IPS-15b (cell line): ENCODE measurements around the gene ST7.

ENCODE experiments used
- H3K27me3 ChIP-seq: one replicate; pipeline ENCODE4 v1.6.1; 2013; ENCODE audit warnings: low read length; ENCODE audit not compliant: control insufficient read depth, insufficient read depth
- H3K36me3 ChIP-seq: one replicate; pipeline ENCODE4 v1.6.1; 2013; ENCODE audit warnings: low read length; ENCODE audit not compliant: control insufficient read depth, insufficient read depth
- H3K4me1 ChIP-seq: one replicate; pipeline ENCODE4 v1.6.1; 2013; ENCODE audit warnings: mild to moderate bottlenecking, low read length; ENCODE audit not compliant: control insufficient read depth, insufficient read depth
- H3K4me3 ChIP-seq: one replicate; pipeline ENCODE4 v1.5.1; 2013; ENCODE audit warnings: low read depth, low read length
- H3K9ac ChIP-seq: one replicate; pipeline ENCODE4 v1.6.1; 2013; ENCODE audit warnings: low read depth, mild to moderate bottlenecking, low read length
- H3K9me3 ChIP-seq: one replicate; pipeline ENCODE4 v1.6.1; 2013; ENCODE audit warnings: mild to moderate bottlenecking, low read length; ENCODE audit not compliant: control insufficient read depth, insufficient read depth

Gene ST7

DNA sequence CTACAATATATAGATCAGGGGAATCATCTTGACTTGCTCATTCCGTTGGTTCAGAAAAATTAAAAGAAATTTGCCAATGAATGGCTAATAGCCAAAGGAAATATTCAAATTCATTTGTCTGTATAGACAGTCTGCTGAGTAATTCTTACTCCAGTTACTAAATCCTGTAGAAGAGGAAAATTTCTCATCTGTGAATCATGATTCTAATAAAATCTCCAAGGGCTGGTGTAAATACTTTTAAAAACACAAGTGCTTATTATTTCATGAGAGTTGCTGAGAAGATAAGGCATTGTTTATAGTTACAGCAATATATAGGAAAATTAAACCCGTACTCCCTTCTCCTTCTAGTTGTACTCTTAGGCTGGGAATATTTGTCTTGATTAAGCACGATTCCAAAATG, 316.6 kb downstream of the ST7 start:
- H3K36me3 ChIP-seq: no peaks in the 10 kb centered on the region
- no peaks in the 10 kb centered on the region for H3K9me3 ChIP-seq
- no peaks in the 10 kb centered on the region for H3K4me1 ChIP-seq
- no peak overlapping the region for H3K4me3 ChIP-seq
- no peak overlapping the region for H3K9ac ChIP-seq
- no peaks in the 10 kb centered on the region for H3K27me3 ChIP-seq

DNA sequence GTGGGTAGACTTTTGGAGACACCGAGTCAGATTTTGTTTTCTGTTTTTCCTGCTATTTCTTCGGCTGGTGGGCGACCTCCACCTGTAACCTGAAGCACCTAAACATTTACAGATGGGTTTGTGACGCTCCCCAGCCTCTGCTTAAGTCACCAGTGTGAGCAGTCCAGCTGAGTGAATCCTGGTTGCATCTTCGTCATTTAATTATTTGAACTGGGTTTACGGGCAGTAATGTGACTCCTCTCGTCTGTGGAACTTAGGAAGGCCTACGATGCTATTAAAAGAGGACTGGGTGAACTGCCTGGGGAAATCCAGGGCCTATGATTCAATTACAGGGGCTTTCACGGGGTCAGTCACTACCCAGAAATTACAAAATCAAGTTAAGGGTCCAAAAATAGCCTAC, 317.1 kb downstream of the ST7 start:
- Histone ChIP-seq H3K4me3 (no peak overlapping the region), H3K9me3 (no peaks in the 10 kb centered on the region), H3K36me3 (no peaks in the 10 kb centered on the region), H3K9ac (no peak overlapping the region), H3K27me3 (no peaks in the 10 kb centered on the region), H3K4me1 (no peaks in the 10 kb centered on the region)

DNA sequence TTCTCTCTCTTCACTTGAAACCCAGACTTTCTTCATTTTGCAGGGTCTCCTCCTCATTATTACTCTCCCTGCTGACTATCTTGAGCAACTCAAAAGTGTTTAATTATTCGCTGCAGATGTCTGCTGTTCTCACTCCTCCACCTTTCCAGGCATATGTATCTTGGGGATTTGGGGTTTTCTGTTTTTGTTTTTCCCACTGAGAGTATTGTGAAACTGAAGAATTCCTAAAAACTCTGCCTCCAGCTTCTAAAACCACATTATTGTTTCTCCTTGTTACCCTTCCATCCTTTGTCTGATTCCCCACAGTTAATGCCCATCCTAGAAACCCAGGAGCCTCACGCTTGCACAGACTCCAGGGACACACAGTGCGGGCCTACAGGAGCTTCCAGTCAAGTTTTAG, 318.3 kb downstream of the ST7 start:
- no peaks in the 10 kb centered on the region for H3K36me3 ChIP-seq
- H3K9me3 ChIP-seq: no peaks in the 10 kb centered on the region
- H3K27me3 ChIP-seq: no peaks in the 10 kb centered on the region
- no peak overlapping the region for H3K9ac ChIP-seq
- no peaks in the 10 kb centered on the region for H3K4me1 ChIP-seq
- H3K4me3 ChIP-seq: no peak overlapping the region

DNA sequence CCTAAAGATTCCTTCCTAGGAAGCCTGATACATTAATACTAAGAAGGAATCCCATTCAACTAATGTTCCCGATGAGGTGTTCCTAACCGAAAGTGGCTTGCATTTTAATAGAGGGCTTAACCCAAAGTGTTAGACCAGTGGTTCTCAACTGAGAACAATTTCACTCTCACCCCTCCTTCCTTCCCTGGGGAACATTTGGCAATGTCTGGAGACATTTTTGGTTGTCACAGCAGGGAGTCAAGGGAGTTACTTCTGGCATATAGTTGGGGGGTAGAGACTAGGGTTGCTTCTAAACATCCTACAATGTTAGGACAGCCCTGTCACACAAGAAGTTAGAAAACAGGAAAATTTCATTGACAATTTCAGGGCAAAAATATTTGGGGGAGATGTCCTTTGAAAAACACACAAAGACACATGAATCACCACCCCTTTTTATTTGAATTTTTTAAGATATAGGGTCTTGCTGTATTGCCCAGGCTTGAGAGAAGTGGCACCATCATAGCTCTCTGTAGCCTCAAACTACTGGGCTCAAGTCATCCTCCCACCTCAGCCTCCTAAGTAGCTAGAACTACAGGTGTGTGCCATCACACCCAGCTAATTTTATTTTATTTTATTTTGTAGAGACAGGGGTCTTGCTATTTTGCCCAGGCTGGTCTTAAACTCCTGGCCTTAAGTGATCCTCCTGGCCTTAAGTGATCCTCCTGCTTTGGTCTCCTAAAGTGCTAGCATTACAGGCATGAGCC, 318.9 kb downstream of the ST7 start:
- no peaks in the 10 kb centered on the region for H3K36me3 ChIP-seq
- no peaks in the 10 kb centered on the region for H3K27me3 ChIP-seq
- H3K4me1 ChIP-seq: no peaks in the 10 kb centered on the region
- no peak overlapping the region for H3K9ac ChIP-seq
- no peaks in the 10 kb centered on the region for H3K9me3 ChIP-seq
- no peak overlapping the region for H3K4me3 ChIP-seq

DNA sequence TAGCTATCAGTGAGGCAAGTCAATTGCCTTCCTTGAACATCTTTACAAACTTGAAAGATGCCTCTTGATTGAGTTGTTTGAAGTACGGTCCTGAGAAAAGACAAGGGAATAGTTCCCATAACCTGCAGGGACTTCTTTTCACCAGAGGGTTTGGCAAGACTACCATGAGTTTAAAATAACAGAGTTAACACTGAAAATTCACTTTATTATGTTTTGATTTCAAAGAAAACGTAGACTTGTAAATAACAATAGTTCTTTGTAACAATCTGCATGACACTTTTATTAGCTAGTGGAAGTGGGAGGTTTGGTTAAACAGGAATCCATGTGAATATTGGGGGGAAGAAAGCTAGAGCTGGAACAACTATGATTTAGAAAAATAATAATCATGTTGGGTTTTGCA, 320.0 kb downstream of the ST7 start:
- H3K27me3 ChIP-seq: no peaks in the 10 kb centered on the region
- H3K4me3 ChIP-seq: no peak overlapping the region
- H3K36me3 ChIP-seq: no peaks in the 10 kb centered on the region
- H3K4me1 ChIP-seq: no peaks in the 10 kb centered on the region
- H3K9ac ChIP-seq: no peak overlapping the region
- no peaks in the 10 kb centered on the region for H3K9me3 ChIP-seq

DNA sequence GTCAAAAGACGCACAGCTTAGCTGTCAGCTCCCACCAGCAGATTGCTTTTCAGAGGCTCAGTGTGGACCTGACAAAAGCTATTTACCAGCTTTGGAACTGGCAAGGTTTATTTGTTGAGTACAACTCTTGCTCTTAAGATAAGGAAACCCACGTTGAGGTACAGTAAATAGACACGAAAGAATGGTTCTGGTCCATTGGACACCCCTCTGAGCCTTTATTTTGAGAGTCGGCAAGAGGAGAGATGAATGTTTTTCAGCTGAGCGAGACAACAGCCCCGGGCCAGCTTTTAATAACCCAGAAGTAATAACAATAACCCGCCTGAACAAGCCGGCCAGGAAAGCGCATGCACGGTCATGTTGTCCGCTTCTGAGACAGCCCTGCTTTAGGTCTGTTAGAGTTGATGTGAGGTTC, 320.5 kb downstream of the ST7 start:
- Histone ChIP-seq H3K9ac (no peak overlapping the region), H3K4me3 (no peak overlapping the region), H3K4me1 (no peaks in the 10 kb centered on the region), H3K9me3 (no peaks in the 10 kb centered on the region), H3K27me3 (no peaks in the 10 kb centered on the region), H3K36me3 (no peaks in the 10 kb centered on the region)

DNA sequence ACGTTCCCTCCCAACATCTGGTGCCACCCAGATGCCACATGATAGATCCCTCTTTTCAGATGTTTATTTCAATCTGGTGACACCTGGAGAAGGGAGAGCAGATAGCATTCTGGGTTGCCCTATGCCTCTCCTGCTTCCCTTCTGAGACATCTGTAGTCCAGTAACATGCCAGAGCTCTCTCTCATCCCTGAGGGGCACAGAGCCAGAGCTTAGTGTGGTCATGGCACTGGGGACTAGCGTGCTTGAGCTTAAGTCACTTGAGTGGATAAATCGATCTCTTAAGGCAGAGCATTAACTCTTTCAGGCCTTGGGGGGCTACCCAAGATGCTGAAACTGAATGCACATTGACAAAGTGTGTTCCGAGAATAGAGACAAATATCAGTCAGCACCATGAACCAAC, 321.6 kb downstream of the ST7 start:
- Histone ChIP-seq H3K36me3 (no peaks in the 10 kb centered on the region), H3K9ac (no peak overlapping the region), H3K27me3 (no peaks in the 10 kb centered on the region), H3K4me3 (no peak overlapping the region), H3K9me3 (no peaks in the 10 kb centered on the region), H3K4me1 (no peaks in the 10 kb centered on the region)

DNA sequence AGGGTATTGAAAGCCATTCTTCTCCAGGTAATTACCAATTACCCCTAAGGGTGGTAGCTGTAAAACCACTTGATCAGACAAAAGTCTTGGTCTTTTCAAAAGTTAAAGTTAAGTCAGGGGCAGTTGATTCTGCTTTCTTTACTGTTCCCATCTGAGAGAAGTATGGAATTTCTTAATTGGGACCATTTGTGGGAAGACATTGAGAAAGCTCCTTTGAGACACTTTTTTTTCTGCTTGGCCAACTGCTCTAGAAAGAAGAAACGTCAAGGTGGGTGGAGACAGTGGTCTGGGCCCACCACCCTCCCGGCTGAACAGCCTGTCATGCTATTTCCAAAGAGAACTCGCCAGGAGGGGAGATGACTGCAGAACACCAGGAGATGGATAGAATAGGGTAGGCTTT, 324.3 kb downstream of the ST7 start:
- Histone ChIP-seq H3K36me3 (no peaks in the 10 kb centered on the region), H3K4me3 (no peak overlapping the region), H3K9me3 (no peaks in the 10 kb centered on the region), H3K4me1 (no peaks in the 10 kb centered on the region), H3K9ac (no peak overlapping the region), H3K27me3 (no peaks in the 10 kb centered on the region)

DNA sequence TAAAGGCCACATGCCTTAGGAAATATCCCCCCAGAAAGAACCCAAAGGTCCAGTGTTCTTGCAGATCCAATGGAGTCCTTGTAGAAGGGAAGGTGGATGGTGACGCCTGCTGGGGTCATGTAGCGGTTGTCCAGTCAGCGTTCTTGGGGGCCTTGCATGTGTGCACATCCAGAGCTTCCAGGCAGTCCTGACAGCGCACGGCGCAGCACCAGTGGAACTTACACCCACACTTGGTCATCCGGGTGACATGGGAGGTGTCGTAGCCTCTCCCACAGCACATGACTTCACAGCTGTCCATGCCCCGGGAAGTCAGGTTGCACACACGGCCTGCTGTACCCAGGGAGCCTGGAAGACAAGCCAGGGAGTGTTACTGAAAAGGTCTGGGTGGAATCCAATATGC, 324.7 kb downstream of the ST7 start:
- no peaks in the 10 kb centered on the region for H3K9me3 ChIP-seq
- H3K9ac ChIP-seq: no peak overlapping the region
- H3K4me1 ChIP-seq: no peaks in the 10 kb centered on the region
- no peak overlapping the region for H3K4me3 ChIP-seq
- no peaks in the 10 kb centered on the region for H3K27me3 ChIP-seq
- no peaks in the 10 kb centered on the region for H3K36me3 ChIP-seq

DNA sequence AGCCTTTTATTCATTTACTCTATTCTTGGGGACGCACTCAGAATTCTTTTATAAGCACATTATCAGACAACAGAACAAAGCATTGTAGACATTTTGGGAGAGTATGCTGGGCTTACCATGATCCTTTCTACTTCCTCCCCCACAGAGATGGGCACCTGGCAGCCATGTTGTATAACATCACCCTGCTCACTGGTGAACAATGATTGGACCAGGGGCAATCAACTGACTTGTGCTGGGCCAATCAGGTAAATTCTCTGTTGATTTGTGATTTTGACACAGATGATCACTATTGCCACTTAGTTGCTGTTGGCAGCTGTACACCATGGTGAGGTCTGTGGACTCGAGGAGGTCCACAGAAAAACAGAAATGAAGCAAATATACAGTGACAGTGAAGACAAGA, 325.9 kb downstream of the ST7 start:
- Histone ChIP-seq H3K4me1 (no peaks in the 10 kb centered on the region), H3K4me3 (no peak overlapping the region), H3K27me3 (no peaks in the 10 kb centered on the region), H3K36me3 (no peaks in the 10 kb centered on the region), H3K9me3 (no peaks in the 10 kb centered on the region), H3K9ac (no peak overlapping the region)
